NK-92 (cell line): ENCODE results near the gene NDUFS8.

Experiments used
- DNase-seq: peaks from one replicate; lab custom pipeline; 2025; ENCODE audit not compliant: unreplicated experiment; lab: John Stamatoyannopoulos, UW

The NDUFS8 gene

DNA sequence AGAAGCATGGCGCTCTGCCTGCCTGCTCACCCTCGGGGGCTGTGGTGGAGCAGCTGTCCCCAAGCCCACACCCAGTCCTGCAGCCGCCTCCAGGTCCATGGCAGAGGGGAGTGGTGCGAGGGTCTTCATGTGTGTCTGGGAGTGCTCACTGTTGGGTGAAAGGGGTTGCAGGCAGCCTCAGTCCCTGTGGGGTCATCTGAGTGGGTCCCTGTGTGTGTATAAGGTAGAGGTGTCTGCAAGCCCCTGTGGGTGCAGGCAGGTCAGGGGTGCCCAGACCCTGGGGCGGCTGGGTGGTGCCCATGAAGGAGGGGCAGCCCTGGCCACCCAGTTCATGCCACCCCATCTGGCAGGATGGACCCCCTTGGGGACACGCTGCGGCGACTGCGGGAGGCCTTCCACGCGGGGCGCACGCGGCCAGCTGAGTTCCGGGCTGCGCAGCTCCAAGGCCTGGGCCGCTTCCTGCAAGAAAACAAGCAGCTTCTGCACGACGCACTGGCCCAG, 15.5 kb upstream of the NDUFS8 start:
- no peak for DNase-seq

DNA sequence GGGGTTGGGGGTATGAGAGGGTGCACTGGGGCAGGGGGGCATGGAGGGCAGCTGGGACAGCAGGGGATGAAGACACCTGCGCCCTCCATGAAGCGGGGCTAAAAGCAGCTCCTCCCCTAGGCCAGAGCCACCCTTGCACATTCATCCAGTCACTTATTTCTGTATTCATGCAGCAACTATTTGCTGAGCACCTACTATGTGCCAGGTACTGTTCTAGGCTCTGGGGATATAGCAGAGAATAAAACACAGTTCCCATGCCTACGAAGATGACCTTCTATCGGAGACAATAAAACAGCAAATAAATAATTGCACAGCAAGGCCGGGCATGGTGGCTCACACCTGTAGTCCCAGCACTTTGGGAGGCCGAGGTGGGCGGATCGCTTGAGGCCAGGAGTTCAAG, 15.0 kb upstream of the NDUFS8 start:
- DNase-seq, result no peak

DNA sequence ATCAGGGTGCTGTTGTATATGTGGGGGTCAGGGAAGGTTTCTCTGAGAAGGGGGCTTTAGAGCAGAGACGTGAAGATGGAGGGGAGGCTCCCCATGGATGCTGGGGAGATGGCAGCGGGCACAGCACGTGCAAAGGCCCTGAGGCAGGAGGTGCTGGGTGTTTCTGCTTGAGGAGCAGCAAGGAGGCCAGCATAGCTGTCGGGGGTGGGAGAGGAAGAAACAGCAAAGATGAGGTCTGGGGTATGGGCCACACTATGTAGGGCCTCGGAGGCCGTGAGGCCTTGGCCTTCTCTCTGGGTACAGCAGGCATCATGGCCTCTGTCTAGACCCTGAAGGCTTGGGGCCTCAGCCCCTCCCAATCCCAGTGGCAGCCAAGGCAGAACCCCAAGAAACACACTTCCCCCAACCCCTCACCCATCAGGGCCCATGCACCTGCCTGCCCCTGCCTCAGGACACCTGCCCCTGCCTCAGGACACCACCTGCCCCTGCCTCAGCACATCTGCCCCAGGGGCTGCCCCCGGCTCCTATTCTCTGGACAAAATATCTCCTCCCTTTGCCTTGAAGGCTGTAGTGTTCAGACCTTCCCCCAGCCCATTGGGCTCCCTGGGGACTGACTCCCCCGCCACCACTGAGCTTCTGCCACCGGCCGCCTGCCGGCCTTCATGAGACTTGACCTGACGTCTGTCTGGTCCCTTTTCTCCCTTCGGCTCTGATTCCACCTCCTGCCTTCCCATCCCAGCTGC, 14.1 kb upstream of the NDUFS8 start:
- DNase-seq, result no peak

DNA sequence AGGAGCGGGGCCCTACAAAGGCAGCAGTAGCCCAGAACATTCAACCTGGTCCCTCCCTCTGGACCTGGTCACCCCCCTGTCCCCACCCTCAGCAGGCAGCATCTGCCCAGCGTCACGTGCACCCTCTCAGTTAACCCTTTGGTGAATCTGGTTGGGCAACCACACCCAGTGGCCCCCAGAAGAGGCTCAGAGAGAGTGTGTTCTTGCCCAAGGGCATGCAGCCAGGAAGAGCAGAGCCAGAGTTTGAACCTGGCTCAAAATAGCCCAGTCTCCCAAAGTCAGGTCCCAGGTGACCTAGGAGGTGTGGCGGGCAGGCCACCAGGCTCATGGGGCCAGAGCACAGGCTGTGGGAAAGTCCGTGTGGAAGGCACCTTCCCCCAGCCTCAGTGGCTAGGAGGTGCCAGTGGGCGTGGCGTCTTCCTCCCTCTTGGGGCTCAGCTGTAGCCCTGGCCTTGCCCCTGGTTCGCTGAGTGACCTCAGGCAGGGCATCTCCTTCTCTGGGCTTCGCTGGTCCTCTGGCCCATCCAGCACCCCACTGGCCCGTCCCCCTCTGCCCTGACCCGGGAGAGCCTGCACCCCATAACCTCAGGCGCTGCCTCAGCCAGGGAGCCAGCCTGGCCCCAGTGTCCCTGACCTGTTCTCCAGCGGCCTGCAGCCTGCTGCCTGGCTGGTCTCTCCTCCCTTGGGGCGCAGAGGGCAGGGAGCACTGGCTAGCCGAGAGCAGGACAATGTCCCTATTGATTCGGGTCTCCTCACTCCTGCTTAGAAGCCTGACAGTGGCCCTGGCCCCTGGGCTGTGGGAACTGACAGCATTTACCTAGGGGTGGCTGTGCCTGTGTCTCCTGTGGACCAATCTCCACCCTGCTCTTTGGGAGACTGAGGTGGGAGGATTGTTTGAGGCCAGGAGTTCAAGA, 13.3 kb upstream of the NDUFS8 start:
- no peak for DNase-seq

DNA sequence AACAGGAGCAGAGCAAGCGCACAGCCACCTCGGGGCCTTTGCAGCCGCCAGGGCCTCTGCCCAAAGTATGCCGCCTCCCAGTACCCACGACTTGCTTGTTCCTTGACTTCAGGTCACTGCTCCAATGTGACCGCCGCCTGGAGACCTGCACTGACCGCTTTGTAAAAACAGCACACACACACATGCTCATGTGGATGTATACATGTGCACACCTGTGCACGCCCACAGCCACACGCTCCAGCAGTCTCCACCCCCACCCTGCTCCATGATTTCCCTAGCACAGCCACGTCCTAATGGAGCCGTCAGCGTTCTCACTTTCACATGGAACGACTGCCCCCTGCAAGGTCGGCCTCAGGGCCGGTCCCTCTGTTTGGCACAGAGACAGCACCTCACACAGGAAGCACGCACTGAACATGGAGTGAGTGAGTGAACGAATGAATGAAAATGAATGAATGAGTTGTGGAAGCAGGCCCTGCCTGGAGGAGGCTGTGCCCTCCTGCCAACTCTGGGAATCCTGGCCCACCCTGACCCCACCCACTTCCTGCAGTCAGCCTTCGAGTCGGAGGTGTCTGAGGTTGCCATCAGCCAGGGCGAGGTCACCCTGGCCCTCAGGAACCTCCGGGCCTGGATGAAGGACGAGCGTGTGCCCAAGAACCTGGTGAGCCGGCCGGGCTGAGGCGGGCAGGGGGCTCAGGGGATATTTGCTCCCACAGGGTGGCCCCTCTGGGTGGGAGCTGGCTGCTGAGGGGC, 12.3 kb upstream of the NDUFS8 start:
- no peak for DNase-seq

DNA sequence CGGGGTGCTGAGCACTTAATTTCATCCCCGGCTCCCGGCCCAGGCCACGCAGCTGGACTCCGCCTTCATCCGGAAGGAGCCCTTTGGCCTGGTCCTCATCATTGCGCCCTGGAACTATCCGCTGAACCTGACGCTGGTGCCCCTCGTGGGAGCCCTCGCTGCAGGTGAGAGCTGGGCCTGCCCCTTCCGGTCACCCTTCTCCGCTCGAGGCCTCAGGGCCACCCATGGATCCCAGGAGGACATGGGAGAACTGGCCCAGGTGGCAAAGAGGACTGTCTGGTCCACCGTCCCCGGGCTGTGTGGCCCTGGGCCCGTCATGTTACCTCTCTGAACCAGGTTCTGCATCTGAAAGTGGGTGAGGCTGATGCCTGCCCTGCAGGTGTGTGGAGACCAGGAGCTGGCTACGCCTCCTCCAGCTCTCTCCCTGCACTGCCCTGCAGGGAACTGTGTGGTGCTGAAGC, 11.7 kb upstream of the NDUFS8 start:
- DNase-seq, result no peak

DNA sequence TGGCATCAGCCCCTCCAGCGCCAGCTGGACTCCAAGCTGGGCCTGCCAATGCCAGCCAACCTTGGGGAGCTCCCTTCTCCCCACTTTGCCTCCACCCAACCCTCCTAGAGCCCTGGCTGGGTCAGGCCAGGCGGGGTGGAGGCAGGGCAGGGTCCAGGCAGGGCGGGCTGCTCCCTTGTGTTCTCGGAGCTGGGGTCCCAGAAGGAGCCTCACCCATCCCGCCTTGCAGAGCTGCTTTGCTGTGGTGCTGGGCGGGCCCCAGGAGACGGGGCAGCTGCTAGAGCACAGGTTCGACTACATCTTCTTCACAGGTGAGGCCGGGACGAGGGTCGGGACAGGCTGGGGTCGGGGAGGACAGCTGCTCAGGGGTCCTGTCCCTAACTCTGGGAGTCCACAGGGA, 11.0 kb upstream of the NDUFS8 start:
- DNase-seq, result no peak

DNA sequence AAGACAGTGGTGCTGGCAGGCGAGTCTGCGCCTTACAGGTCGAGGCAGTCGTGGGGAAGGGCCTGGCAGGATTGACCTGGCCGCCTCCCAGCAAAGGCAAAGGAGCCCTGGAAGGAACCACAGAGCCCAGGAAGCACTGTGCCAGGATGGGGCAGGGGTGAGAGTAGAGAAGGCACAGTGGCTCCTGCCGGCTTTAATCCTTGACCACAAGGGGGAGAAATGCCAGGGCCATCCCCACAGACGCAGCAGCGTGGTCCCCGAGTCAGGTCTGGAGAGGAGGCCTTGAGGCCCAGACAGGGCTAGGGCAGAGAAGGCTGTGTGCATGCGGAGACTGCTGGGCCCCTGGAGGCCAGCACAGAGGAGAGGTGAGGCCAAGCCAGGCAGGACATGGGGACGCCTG, 9.9 kb upstream of the NDUFS8 start:
- DNase-seq, result no peak

DNA sequence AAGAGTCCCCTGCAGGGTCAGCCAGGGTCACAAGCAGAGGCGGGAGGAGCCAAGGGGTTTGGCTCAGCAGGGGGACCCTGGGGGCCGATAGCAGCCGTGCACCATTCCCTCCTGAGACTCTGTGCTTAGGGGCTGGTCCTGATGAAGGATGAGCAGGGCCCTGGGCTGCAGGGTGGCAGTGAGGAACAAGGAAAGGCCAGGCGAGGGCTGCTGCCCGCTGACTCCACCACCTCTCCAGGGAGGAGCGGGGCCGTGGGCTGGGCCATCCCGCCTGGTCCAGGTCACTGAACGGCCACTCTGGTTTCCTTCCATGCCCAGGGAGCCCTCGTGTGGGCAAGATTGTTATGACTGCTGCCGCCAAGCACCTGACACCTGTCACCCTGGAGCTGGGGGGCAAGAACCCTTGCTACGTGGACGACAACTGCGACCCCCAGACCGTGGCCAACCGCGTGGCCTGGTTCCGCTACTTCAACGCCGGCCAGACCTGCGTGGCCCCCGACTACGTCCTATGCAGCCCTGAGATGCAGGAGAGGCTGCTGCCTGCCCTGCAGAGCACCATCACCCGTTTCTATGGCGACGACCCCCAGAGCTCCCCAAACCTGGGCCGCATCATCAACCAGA, 9.2 kb upstream of the NDUFS8 start:
- no peak for DNase-seq

DNA sequence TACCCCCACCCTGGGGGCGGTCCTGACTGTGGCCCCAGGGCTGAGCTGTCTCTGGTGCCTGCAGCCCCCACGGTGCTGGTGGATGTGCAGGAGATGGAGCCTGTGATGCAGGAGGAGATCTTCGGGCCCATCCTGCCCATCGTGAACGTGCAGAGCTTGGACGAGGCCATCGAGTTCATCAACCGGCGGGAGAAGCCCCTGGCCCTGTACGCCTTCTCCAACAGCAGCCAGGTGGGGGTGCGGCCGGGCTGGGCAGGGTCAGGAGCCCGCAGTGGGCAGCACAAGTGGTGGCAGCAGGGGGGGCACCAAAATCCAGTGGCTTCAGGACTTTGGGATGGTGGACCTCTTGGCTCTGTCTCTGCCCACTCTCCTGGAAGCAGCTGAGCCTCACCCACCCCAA, 8.0 kb upstream of the NDUFS8 start:
- DNase-seq, result no peak

DNA sequence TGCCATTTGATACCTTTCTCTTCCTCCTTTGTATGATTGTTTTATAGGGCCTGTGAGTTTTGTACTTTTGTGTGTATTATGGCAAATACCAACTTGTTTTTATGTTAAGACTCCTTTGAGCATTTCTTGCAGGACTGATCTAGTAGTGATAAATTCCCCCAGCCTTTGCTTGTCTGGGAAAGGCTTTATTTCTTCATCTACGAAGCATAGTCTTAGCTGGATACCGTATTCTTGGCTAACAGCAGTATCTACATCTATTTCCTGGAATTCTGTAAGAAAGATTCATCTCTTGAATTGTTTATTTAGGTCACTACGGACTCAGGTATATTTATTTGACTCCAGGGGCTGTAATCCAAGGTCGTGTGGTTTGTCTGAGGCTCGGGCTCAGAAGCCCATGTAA, 6.0 kb upstream of the NDUFS8 start:
- DNase-seq, result no peak

DNA sequence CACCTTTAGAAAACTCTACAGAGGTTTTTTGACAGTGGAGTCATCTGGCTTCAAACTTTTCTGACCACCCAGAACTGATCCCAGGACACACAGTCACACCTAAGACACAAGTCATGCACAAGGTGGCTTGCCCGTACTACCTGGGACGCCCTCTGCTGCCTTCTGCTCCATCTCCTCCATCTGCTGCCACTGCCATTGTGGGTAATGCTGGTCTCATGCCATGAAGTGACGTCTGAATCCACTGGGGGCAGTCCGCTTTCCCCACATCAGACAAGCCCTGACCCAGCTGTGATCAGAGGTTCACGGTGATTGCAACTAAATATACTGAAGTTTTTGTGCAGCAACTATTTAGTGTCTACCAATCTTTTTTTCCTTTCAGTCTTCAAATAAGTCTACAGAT, 5.4 kb upstream of the NDUFS8 start:
- no peak for DNase-seq

DNA sequence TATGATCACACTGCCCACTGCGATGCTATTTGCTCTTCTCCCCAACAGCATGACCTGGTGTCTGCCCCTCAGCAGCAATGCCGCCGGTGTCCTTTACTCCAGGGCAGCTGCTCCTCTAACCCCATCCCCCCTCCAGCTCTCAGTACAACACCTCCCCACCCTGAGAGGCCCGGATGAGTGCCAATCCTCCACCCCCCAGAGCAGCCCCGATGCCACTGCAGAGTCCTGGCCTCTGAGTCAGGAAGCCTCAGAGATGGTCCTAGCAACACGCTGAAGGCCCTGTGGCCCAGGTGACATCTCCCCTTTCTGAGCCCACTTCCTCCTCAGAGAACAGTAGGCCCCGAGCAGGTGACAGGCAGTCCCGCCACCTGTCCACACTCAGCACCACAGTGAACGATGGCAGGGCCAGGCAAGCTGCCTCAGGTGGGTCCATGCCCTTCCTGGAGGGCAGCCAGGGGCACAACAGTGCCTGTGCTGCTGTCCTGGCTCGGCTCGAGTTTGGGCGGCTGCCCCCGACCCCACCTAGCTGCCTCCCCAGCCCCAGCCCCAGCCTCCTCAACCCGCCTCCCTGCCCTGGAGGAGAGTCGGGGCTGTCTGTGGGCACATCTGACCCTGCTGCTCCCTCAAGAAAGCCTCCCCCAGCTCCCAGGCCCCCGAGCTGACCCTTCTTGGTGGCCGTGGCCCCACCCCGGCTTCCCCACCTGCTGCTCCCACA, 3.9 kb upstream of the NDUFS8 start:
- DNase-seq, result no peak

DNA sequence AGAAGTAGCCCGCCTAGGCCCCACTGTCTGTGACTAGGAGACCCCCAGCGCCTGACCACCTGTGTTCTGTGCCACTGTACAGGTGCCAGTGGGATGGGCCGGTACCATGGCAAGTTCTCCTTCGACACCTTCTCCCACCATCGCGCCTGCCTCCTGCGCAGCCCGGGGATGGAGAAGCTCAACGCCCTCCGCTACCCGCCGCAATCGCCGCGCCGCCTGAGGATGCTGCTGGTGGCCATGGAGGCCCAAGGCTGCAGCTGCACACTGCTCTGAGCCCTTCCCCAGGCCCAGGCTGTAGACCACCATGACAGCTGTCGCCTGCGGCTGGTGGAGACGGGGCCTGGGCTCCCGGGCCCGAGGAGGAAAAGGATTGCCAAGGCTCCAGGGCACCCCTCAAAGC, 2.8 kb upstream of the NDUFS8 start:
- no peak for DNase-seq

DNA sequence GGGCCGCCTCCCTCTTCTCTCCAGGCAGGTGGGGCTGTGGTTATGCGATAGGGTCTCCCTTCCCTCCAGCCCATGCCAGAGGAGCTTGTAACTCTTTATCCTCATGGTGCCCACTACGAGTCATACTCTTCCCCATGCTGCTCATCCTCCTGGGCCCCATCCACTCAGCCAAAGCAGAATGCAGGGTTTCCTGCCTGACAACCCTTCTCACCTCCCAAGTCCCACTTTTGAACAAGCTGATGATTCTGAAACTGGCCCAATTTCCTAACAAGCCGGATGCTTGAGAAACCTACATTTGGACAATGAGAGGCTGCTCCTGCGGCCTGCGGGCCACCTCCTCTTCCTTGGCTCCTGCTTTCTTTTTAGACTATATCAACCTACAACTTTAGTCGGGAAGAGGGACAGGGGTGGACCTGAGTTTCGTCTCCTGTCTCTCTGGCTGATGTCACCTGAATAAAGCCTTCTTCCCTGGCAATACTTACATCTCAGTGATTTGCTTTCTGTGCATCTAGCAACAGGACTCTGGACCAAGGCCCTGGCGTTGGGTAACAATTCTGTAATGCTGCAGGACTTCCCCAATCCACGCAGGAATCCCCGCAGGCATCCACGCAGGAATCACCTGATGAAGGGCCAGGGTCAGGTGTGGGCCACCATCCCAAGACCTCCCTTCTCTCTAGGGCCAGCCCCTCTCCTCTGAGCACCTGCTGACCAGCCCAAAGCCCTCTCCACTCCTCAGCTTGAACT, 1.5 kb upstream of the NDUFS8 start:
- DNase-seq, result no peak

DNA sequence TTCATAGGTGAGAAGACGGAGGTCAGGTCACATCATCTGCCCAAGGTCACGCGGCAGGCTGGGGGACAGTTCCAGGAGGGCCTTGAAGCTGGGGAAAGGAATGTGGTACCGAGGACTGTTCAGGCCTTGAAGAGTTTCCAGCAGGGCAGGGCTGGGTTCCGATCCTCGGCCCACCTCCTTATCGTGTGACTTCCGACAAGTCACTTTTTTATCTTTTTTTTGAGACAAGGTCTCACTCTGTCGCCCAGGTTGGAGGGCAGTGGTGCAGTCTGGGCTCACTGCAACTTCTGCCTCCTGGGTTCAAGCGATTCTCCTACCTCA, 623 bp downstream of the NDUFS8 start:
- no peak for DNase-seq

DNA sequence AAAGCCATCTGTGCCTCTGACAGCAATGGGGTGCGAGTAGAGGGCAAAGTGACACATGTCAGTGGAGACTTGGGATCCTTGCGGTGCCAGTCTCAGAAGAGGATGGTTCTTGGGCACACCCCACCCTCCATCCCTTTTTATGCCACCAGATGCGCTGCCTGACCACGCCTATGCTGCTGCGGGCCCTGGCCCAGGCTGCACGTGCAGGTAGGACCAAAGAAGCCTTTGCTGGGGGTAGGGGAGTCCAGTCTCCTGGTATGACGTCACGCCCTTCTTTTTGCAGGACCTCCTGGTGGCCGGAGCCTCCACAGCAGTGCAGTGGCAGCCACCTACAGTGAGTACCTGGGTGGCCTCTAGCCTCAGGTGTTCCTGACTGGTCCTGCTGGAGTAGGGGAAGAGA, 1.5 kb downstream of the NDUFS8 start:
- DNase-seq, result no peak

DNA sequence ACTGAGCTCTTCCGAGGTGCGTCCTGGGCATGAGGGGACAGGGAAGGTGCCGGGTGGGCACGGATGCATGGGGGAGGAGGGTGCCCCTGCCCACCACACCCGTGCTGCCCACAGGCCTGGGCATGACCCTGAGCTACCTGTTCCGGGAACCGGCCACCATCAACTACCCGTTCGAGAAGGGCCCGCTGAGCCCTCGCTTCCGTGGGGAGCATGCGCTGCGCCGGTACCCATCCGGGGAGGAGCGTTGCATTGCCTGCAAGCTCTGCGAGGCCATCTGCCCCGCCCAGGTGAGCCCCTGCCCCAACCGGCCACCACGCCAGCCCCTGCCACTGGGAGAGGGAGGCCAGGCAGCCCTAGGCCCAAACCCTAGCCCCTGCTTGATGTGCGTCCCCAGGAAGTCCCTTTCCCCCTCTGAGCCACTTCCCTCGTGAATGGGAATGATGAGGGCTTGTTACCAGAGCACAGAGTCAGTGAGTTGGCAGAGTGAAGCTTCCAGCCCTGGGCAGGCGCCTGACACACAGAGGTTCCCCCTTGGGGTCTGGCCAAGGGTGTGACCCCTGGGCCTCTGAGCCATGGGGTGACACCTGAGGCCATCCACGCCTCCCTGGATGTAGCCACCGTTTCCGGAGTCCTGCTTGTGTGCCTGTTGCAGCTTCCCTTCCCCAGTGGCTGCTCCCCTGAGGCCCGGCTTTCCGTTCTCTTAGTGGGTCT, 2.7 kb downstream of the NDUFS8 start:
- no peak for DNase-seq

DNA sequence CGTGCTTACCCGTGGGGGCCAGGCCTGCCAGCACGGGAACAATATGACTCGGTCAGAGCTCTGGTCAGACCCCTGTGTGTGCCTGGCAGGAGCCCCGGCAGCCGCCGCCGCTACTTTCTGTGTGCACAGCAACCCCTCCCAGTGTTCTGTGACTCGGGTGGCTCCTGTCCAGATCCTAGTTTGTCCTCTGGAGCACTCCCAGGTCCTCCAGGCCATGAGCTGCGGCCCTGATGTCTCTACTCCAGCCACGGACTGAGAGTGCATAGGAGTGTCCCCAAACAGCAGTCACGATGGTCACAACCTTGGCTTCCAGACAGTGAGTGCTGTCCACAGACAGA, 3.2 kb downstream of the NDUFS8 start:
- no peak for DNase-seq
